ENCODE data around the gene LY6G6D. TPM values are rescaled to one million over a fixed set of nuclear protein-coding genes. Genes with fewer than 3 reads are reported as not detected.

The LY6G6D gene
- not detected in 2 replicates for total RNA-seq (2014; rRNA removed)
- not detected for Bru-seq, nascent RNA
- BruChase-seq, experiment 1, labeled RNA remaining after a 6-hour chase, result not detected
- BruChase-seq, experiment 2, labeled RNA remaining after a 2-hour chase, result not detected
- long read RNA-seq, result 0 reads

GRCh38 chr6:31715022-31715958, at the start of gene LY6G6D:
TSS of gene LY6G6D (plus strand) at chr6:31715348. CDS start at chr6:31715356, 8 bp downstream.
- Histone ChIP-seq H3K9ac (ENCODE audit: low read length) (no peak within 1 kb of the TSS), H3K9me3 (ENCODE audit: low read length) (no peaks in the 10 kb centered on the region), H3K4me2 (ENCODE audit: low read length) (no peak within 1 kb of the TSS), H3K27ac (ENCODE audit: low read length) (no peak within 1 kb of the TSS), H3K79me2 (ENCODE audit: low read length) (no peaks in the 10 kb centered on the region), H3F3A (ENCODE audit: low read length, unreplicated experiment) (no peaks in the 10 kb centered on the region), H3K36me3 (ENCODE audit: low read depth, low read length) (no peaks in the 10 kb centered on the region), H3K27me3 (ENCODE audit: low read length) (no peaks in the 10 kb centered on the region), H3K4me3 (ENCODE audit: low read length) (no peak within 1 kb of the TSS), H3K4me1 (ENCODE audit: insufficient read depth, low read length) (peaks cover 26% of the 10 kb centered on the region), H2AFZ (ENCODE audit: low read length) (no peak within 1 kb of the TSS), H3K9me2 (replicated peaks; ENCODE audit: low read length) (no peaks in the 10 kb centered on the region), H4K20me1 (ENCODE audit: low read length) (no peaks in the 10 kb centered on the region)
- intact Hi-C loops (cut with micrococcal nuclease), result loop anchor here (10.0 kb wide), 1 partner anchor 50 kb away; the partner anchor contains the start of gene SAPCD1
- POLR2A ChIA-PET (ENCODE audit: unreplicated experiment), result no interaction called here
- no TSS peak for BruUV-seq (replicated peaks)
- TF ChIP-seq EZH2 (IDR thresholded peaks at IDR 0.05; ENCODE audit: low read length, unreplicated experiment) (no peak), EZH2phosphoT487 (IDR thresholded peaks at IDR 0.05; ENCODE audit: borderline replicate concordance, low read length) (no peak), CTCF (conservative IDR thresholded peaks at IDR 0.05; ENCODE audit: low read depth, low read length) (no peak)
- DNase-seq (no peak), ATAC-seq (no peak)
- CTCF ChIA-PET, result no interaction called here

DNA sequence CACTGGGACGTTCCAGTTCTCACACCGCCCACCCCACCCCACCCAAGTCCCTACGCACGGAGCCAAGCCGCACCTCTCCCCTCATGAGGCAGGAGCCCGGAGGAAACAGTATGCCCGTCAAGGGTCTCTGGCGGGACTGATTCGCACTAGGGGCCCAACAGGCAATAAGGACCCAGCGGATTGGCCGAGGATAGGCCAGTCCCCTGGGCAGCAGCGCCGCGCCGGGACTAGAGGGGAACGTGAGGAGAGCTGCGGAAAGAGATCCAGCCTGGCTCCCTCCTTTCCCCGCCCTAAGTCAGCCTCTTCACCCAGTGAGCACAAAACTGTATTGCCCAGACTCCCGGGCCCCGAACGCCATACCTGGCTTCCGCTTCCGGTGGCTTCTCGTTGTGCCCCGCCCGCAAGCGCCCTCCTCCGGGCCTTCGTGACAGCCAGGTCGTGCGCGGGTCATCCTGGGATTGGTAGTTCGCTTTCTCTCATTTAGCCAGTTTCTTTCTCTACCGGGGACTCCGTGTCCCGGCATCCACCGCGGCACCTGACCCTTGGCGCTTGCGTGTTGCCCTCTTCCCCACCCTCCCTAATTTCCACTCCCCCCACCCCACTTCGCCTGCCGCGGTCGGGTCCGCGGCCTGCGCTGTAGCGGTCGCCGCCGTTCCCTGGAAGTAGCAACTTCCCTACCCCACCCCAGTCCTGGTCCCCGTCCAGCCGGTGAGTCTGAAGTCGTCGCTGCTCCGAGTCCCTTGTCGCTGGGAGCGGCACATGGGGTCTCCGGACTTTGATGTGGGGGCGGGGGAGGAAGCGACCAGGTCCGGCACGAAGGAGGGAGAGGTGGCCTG, 49.4 kb upstream of the LY6G6D start, which contains the start of gene CSNK2B:
CSNK2B (plus strand) TSS at position 580 of the 836 bp plus-strand sequence. CDS start 752 bp downstream, outside the sequence.
- Histone ChIP-seq H3K27ac (ENCODE audit: low read length) (peak within 1 kb of the TSS; percentile 93), H3K9me3 (ENCODE audit: low read length) (no peaks in the 10 kb centered on the region), H2AFZ (ENCODE audit: low read length) (peak within 1 kb of the TSS; percentile 75), H3K4me3 (ENCODE audit: low read length) (peak within 1 kb of the TSS; percentile 92), H3K4me2 (ENCODE audit: low read length) (peak within 1 kb of the TSS; percentile 99), H3K9ac (ENCODE audit: low read length) (peak within 1 kb of the TSS; percentile 96), H3K36me3 (ENCODE audit: low read depth, low read length) (peaks cover 37% of the 10 kb centered on the region), H4K20me1 (ENCODE audit: low read length) (no peaks in the 10 kb centered on the region), H3K79me2 (ENCODE audit: low read length) (peaks cover 52% of the 10 kb centered on the region), H3F3A (ENCODE audit: low read length, unreplicated experiment) (no peaks in the 10 kb centered on the region), H3K9me2 (replicated peaks; ENCODE audit: low read length) (no peaks in the 10 kb centered on the region), H3K27me3 (ENCODE audit: low read length) (no peaks in the 10 kb centered on the region), H3K4me1 (ENCODE audit: insufficient read depth, low read length) (peaks cover 27% of the 10 kb centered on the region)
- intact Hi-C loops (cut with micrococcal nuclease), result loop anchor here (1.0 to 5.0 kb wide), 2 partner anchors 45 to 118 kb away; partner anchors contain the start of genes ATP6V1G2, NFKBIL1 and PRRC2A
- TF ChIP-seq CTCF (conservative IDR thresholded peaks at IDR 0.05; ENCODE audit: low read depth, low read length) (no peak), EZH2phosphoT487 (IDR thresholded peaks at IDR 0.05; ENCODE audit: borderline replicate concordance, low read length) (no peak), EZH2 (IDR thresholded peaks at IDR 0.05; ENCODE audit: low read length, unreplicated experiment) (no peak)
- ATAC-seq (peak; percentile 80), DNase-seq (peak; percentile 97)
- ChIA-PET POLR2A (ENCODE audit: unreplicated experiment) (interaction anchor here (0.7 to 0.8 kb wide), 3 partner anchors 56 to 162 kb away, joined by 4 to 7 read pairs (median 6); partner anchors contain the start of genes HSPA1B and LY6G6C), CTCF (no interaction called here)
- no TSS peak for BruUV-seq (replicated peaks)

All from PC-3 (cell line).